Measurements from ENCODE around the gene AKAP13.

DNA sequence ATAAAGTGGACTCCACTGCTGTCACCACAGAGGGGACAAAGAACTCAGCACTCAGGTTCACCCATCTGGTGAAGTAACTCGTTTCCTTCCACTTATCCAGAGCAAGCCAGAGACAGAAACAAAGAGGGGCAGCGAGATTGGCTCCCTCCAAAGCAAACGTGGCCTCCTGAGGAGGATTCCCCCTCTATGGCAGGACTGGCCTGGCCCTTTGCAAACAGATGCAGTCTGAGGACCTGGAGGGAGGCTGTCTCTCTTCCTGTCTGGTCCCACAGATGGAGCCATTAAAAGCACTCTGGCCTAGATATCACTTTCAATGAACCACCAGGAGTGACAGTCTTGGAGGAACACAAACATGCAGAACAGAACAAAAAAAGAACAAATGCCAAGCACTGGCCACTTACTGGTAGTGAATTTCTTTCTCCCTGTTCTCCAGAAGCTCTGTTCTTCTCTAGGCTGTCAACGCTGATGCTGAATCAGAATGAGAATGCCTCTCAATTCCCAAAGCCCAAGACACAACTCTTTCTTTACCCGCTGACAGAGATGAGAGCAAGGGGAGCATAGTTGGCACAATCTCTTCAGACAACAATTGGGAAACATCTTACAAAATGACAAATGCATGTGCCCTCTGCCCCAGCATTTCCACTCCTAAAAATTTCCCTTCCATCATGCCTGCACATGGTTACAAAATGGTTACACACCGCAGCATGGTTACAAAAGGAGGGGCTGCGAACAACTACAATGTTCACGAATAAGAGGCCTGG is 400.0 kb downstream of the AKAP13 start:
- TF ChIP-seq, protein P1, sequence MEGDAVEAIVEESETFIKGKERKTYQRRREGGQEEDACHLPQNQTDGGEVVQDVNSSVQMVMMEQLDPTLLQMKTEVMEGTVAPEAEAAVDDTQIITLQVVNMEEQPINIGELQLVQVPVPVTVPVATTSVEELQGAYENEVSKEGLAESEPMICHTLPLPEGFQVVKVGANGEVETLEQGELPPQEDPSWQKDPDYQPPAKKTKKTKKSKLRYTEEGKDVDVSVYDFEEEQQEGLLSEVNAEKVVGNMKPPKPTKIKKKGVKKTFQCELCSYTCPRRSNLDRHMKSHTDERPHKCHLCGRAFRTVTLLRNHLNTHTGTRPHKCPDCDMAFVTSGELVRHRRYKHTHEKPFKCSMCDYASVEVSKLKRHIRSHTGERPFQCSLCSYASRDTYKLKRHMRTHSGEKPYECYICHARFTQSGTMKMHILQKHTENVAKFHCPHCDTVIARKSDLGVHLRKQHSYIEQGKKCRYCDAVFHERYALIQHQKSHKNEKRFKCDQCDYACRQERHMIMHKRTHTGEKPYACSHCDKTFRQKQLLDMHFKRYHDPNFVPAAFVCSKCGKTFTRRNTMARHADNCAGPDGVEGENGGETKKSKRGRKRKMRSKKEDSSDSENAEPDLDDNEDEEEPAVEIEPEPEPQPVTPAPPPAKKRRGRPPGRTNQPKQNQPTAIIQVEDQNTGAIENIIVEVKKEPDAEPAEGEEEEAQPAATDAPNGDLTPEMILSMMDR (IDR thresholded peaks at IDR 0.05) = no peak
- TF ChIP-seq POLR2A (IDR thresholded peaks at IDR 0.05) = no peak
